Activated CD8-positive, alpha-beta memory T cell treated with anti-CD3 and anti-CD28 coated beads, Interleukin-2, amount 50 U/mL, for 1 hour (primary cell): ENCODE data around the gene KIF1A.

Source experiments
- DNase-seq: peaks from one replicate; pipeline ENCODE4 v3.0.0-alpha.2; 2020; ENCODE audit errors: extremely low read depth

The KIF1A gene, protein sequence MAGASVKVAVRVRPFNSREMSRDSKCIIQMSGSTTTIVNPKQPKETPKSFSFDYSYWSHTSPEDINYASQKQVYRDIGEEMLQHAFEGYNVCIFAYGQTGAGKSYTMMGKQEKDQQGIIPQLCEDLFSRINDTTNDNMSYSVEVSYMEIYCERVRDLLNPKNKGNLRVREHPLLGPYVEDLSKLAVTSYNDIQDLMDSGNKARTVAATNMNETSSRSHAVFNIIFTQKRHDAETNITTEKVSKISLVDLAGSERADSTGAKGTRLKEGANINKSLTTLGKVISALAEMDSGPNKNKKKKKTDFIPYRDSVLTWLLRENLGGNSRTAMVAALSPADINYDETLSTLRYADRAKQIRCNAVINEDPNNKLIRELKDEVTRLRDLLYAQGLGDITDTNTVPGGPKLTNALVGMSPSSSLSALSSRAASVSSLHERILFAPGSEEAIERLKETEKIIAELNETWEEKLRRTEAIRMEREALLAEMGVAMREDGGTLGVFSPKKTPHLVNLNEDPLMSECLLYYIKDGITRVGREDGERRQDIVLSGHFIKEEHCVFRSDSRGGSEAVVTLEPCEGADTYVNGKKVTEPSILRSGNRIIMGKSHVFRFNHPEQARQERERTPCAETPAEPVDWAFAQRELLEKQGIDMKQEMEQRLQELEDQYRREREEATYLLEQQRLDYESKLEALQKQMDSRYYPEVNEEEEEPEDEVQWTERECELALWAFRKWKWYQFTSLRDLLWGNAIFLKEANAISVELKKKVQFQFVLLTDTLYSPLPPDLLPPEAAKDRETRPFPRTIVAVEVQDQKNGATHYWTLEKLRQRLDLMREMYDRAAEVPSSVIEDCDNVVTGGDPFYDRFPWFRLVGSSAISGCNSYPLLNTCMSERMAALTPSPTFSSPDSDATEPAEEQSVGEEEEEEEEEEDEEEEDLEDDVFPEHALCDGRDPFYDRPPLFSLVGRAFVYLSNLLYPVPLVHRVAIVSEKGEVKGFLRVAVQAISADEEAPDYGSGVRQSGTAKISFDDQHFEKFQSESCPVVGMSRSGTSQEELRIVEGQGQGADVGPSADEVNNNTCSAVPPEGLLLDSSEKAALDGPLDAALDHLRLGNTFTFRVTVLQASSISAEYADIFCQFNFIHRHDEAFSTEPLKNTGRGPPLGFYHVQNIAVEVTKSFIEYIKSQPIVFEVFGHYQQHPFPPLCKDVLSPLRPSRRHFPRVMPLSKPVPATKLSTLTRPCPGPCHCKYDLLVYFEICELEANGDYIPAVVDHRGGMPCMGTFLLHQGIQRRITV (N-terminal part only)

GRCh38 chr2:240819858-240820606 is at the start of gene KIF1A:
KIF1A (minus strand) TSS chr2:240820219; CDS start chr2:240797752, 22,467 bp downstream.
- no peak for DNase-seq

DNA sequence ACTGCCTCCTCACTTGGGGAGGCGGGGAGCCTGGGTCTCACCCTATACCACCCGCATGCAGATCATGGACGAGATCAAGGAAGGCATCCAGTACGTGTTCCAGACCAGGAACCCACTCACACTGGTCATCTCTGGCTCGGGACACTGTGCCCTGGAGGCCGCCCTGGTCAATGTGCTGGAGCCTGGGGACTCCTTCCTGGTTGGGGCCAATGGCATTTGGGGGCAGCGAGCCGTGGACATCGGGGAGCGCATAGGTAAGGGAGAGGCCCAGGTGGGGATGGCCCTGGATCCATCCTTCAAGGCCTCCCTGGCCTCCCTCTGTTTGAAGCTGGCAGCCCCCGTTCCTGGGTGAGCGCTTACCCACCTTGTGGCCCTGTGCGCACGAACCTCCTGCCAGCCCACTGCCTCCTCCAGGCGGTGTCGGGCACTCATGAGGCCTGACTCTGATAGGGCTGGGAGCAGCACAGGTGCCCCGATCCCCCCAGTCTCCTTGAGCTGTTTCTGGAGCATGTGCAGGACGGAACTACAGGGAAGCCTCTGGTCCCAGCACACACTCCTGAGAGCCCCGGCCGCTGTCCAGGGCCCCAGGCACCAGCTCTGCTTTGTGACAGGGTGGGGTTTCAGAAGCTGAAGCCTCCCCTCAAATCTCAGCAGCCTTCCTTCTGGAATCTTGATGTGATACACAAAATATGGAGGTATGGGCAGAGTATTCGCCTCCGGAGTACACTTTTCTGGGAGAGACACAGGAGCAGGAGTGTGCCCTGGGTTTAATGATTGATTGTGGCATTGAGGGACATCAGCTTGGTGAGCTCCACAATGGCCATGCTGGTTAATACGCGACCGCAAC is 49.3 kb upstream of the KIF1A start:
- no peak for DNase-seq

DNA sequence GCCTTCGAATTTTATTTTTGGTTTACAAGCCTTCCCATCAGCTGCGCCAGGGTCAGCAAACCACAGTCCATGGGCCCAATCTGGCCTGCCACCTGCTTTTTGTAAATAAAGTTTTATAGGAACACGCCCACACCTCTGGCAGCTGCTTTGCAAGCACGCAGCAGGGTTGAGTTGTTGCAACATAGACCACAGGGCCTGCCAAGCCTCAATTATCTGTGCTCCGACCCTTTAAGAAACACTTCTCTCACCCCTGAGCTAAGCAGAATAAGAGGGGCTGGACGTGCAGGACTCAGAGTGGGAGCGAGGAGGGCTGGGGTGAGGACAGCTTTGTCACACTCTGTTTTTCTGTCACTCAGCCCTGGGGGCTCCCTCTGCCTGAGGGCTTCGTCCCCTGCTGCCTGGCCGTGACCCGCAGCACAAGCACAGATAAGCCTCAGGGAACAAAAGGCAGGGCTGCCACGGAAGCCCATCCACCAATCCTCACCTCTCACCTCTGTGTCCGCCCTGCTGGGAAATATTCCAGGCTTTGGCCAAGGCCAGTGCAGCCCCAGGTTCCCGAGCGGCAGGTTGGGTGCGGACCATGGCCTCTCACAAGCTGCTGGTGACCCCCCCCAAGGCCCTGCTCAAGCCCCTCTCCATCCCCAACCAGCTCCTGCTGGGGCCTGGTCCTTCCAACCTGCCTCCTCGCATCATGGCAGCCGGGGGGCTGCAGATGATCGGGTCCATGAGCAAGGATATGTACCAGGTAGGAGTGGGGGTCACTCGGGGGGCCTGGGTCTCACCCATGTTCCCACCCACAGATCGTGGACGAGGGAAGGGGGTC is 48.5 kb upstream of the KIF1A start, which contains the start of gene AGXT:
Gene AGXT (plus strand): TSS at position 539 of the 823 bp plus-strand sequence. CDS start 42 bp downstream, at position 581.
- no peak for DNase-seq

DNA sequence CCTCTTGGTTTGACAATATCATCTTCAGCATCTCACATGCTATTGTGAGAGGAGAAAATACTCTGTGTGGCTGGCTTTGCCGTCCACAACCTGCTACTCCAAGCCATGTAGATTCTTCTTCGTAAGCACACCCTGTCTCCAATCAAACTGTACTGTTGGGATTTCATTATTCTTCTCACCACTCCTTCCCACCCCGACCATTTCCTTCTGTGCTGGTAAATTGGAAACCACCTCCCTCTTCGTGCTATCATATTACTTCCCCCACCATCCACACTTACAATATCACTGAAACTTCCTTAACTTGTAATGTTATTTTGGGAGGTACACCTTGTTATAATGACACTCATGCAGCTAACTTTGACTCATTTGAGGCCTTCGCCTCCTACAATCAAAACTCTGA is 45.4 kb upstream of the KIF1A start:
- no peak for DNase-seq

DNA sequence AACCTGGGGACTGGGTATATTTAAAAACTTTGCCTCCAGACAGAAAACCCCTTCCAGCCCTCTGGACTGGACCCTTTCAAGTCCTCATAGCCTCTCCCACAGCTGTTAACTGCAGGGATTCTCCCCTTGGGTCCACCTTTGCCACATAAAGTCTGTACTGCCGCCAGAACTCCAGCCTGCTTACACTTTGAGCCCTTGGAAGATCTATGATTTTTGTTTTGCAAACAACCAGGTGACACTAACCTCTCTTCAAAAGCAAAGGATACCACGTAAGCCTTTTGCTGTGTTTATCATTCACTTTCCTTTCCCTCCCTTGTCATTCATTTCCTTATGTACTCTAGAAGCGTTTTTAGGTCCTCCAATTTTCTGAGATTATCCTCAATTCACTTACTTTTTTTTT is 44.5 kb upstream of the KIF1A start:
- DNase-seq: no peak

- no peak for DNase-seq
Observed at GRCh38 chr2:240861547-240861946, 41.5 kb upstream of the KIF1A start.

GRCh38 chr2:240858871-240859270 is 38.9 kb upstream of the KIF1A start:
- no peak for DNase-seq

DNA sequence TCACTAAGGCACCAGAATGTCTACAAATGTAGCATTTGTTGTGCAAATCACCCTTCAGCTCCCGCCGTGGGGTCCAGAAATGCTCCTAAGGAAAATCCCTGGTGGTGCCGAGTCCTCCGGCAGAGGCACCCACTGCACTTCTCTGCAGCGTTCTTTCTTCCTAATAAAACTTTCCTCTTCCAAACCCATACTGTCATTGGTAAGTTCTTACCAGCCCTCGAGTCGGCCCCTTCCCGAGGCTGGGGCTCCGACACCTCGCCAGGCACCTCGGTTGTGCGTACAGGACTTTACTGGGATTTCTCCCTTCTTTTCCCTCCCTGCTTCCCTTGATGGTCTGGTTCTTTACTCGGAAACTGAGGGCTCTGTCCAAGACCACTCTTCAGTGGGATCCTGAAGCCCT is 38.3 kb upstream of the KIF1A start:
- no peak for DNase-seq

- no peak for DNase-seq
Observed at GRCh38 chr2:240857039-240858008, 37.3 kb upstream of the KIF1A start.

GRCh38 chr2:240856151-240856980 is 36.3 kb upstream of the KIF1A start:
- no peak for DNase-seq

GRCh38 chr2:240855670-240856069 is 35.7 kb upstream of the KIF1A start:
- DNase-seq: no peak

- no peak for DNase-seq
Observed at GRCh38 chr2:240852671-240853314, 32.8 kb upstream of the KIF1A start.

DNA sequence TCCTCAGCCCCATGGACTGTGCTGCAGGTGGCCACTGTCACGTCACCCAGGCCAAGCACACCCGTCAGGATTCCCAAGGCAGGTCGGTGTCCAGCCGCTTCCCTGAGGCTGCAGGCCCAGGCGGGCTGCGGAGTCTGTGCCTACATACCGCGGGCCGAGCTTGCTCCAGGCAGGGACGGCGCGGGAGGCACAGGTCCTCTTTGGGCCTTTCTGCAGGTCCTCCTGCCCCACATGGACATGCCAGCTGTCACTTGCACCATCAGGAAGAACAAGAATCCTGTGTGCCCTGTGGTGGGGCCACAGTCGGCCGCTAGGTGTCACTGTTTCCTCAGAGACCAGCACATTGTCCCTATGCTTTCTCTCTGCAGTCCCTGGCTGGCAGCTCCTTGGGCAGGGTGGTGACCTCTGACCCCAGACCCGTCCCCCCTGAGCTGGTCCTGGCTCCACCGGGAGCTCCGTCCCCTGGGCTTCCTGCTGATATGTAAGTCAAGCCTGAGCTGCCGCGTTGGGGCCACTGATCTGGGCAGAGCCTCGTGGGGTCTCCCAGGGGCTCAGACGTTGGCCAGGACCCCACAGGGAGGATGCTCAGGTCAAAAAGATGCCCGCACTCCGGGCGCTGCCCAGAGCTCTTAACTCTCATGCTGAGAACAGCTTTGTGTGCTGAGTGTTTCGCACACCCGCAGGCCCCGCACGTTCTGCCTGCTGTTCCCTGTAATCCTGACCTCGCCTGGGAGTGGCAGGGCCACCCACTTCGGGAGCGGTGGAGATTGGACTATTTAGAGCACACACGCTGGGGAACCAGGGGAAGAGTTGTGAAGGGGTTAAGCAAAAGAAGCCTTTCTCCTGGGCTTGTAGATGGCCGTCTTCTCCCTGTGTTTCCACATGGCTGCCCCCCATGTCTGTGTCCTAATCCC is 31.3 kb upstream of the KIF1A start:
- DNase-seq: peak; percentile 55

DNA sequence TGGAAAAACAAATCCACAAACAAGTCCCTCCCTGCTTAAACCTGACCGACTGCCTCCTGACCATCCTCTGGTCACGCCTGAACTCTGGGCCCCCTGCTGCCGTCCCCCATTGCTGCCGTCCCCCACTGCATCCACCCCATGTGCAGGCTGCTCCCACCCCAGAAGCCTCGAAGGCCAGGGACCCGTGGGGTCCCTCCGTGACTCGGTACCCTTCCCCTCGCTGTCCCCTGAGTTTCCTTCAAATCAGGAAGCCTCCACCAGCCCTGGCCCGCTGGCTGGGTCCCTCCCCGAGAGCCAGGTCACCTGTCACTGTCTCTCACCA is 30.7 kb upstream of the KIF1A start:
- no peak for DNase-seq

DNA sequence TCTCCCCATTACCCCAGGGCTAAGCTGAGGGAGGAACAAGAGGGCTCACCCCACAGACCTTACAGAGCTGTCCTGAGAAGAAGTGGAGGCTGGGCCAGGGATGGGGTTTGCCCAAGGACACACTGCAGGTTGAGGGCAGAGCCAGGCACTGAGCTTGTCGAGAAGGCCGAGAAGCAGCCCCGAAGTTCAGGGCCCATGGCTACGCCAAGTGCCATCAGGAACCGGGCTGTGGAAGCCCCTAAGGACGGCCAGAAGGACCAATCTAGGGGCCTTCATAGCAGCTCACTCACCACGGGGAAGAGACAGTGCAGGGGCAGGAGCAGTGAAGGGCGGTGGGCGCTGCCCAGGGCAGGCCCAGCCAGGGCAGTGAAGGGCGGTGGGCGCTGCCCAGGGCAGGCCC is 30.0 kb upstream of the KIF1A start:
- DNase-seq: no peak
